Measurements from ENCODE around the gene AK2.

Gene AK2

GRCh38 chr1:33008051-33008914 lies 28.4 kb downstream of the AK2 start:
- peaks cover 22% of the 10 kb centered on the region for H3K36me3 ChIP-seq
- H3K27me3 ChIP-seq = no peaks in the 10 kb centered on the region
- H3K4me3 ChIP-seq (ENCODE audit: low read depth, low read length) = no peak overlapping the region
- H3K9me3 ChIP-seq = no peaks in the 10 kb centered on the region
- TF ChIP-seq CTCF (IDR thresholded peaks at IDR 0.05; ENCODE audit: low read depth, low read length) = no peak
- no peak for DNase-seq
- no peaks in the 10 kb centered on the region for H3K4me1 ChIP-seq

GRCh38 chr1:33007190-33008050 lies 29.3 kb downstream of the AK2 start:
- H3K9me3 ChIP-seq = no peaks in the 10 kb centered on the region
- DNase-seq = peak; percentile 17
- H3K4me1 ChIP-seq = no peaks in the 10 kb centered on the region
- TF ChIP-seq CTCF (IDR thresholded peaks at IDR 0.05; ENCODE audit: low read depth, low read length) = peak; percentile 40
- no peak overlapping the region for H3K4me3 ChIP-seq (ENCODE audit: low read depth, low read length)
- peaks cover 20% of the 10 kb centered on the region for H3K36me3 ChIP-seq
- no peaks in the 10 kb centered on the region for H3K27me3 ChIP-seq

GRCh38 chr1:33005838-33006421 lies 30.8 kb downstream of the AK2 start:
- Histone ChIP-seq H3K9me3 (no peaks in the 10 kb centered on the region), H3K4me3 (ENCODE audit: low read depth, low read length) (no peak overlapping the region), H3K4me1 (no peaks in the 10 kb centered on the region), H3K27me3 (no peaks in the 10 kb centered on the region), H3K36me3 (peaks cover 9% of the 10 kb centered on the region; the same call in 1 of the 2 replicates)
- DNase-seq = no peak
- TF ChIP-seq CTCF (IDR thresholded peaks at IDR 0.05; ENCODE audit: low read depth, low read length) = no peak

GRCh38 chr1:33005117-33005837 lies 31.4 kb downstream of the AK2 start:
- H3K27me3 ChIP-seq = no peaks in the 10 kb centered on the region
- H3K9me3 ChIP-seq = no peaks in the 10 kb centered on the region
- no peaks in the 10 kb centered on the region for H3K4me1 ChIP-seq
- no peak overlapping the region for H3K4me3 ChIP-seq (ENCODE audit: low read depth, low read length)
- no peak for DNase-seq
- H3K36me3 ChIP-seq = peaks cover 6% of the 10 kb centered on the region; the same call in 1 of the 2 replicates
- no peak for TF ChIP-seq CTCF (IDR thresholded peaks at IDR 0.05; ENCODE audit: low read depth, low read length)

- Histone ChIP-seq H3K4me3 (ENCODE audit: low read depth, low read length) (no peak overlapping the region), H3K4me1 (no peaks in the 10 kb centered on the region), H3K27me3 (no peaks in the 10 kb centered on the region), H3K9me3 (no peaks in the 10 kb centered on the region), H3K36me3 (peaks cover 6% of the 10 kb centered on the region; the same call in 1 of the 2 replicates)
- no peak for DNase-seq
- TF ChIP-seq CTCF (IDR thresholded peaks at IDR 0.05; ENCODE audit: low read depth, low read length) = no peak
These were observed 32.1 kb downstream of the AK2 start for GRCh38 chr1:33004613-33005012.

Data from BE2C (cell line).